Thyroid gland (tissue), 4 donors: ENCODE results near the gene PXN.
"Not testable (repeated sequence)": the region's sequence is repeated elsewhere in the genome, so short reads cannot be mapped to it uniquely, and the experiment has no call there.

Experiments used
- CTCF ChIP-seq, 6 experiments: fragments of 200-600 bp in 3 of 6; fragments of 450-650 bp in 3 of 6; sonication (generic) in 3 of 6; IDR thresholded peaks; one replicate each; pipeline ENCODE4 v1.5.1; 2016 to 2019; ENCODE audit warnings: antibody characterized with exemption in 6 of 6, mild to moderate bottlenecking in 2 of 6, inconsistent platforms in 1 of 6, moderate library complexity in 1 of 6
- POLR2A ChIP-seq, 2 donors: fragments of 450-650 bp; IDR thresholded peaks; one replicate each; pipeline ENCODE4 v1.6.1; 2017; ENCODE audit warnings: antibody characterized with exemption in 2 of 2, mild to moderate bottlenecking in 2 of 2, moderate library complexity in 1 of 2

DNA sequence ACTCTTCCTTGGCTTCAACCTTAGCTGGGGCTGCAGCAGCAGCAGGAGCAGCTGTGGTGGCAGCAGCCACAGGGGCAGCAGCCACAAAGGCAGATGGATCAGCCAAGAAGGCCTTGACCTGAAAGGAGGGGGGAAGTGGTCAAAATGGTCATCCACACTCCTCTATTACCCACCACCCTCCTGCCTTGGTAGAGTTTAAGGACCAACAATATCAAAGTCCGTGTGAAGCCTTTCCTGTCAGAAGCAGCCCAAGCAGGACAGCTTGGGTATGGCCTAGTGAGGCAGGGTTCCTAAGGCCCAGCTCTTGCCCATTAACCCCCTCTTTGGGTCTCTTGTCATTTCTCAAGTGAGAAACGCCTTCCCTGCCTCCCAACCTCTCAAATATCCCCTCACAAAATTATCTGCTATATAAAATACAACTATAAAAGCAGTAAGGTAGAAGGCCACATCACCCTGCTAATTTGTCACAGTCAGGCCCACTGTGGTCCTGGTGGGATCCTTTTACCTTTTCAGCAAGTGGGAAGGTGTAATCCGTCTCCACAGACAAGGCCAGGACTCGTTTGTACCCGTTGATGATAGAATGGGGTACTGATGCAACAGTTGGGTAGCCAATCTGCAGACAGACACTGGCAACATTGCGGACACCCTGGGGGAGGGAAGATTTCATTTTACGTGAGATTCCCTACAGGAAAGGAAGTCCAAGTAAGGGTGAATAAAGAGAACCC lies 68.6 kb downstream of the PXN start:
- not testable (repeated sequence) for TF ChIP-seq CTCF, POLR2A (IDR thresholded peaks at IDR 0.05)
